GM06990 (cell line): ENCODE data around the gene USF2.

Experiments
- DNase-seq: peaks from one replicate; pipeline ENCODE4 v3.0.0-alpha.2; 2011; ENCODE audit not compliant: insufficient read length; ENCODE audit errors: extremely low read depth
- H3K27me3 ChIP-seq: replicated peaks from 2 replicates; pipeline ENCODE4 v1.6.0; 2011; ENCODE audit warnings: low read length; ENCODE audit not compliant: control insufficient read depth, insufficient read depth
- H3K36me3 ChIP-seq: 2 replicates; pipeline ENCODE4 v1.5.1; 2011; ENCODE audit warnings: low read length; ENCODE audit not compliant: control insufficient read depth, insufficient read depth
- H3K4me3 ChIP-seq: replicated peaks from 2 replicates; pipeline ENCODE4 v1.5.1; 2011; ENCODE audit warnings: low read depth, mild to moderate bottlenecking, control low read depth, low read length
- CTCF ChIP-seq: IDR thresholded peaks from 2 replicates; pipeline ENCODE4 v1.5.1; 2011; ENCODE audit warnings: low read length, control low read depth, mild to moderate bottlenecking, inconsistent platforms; ENCODE audit not compliant: insufficient read depth, poor library complexity, severe bottlenecking

The USF2 gene

GRCh38 chr19:35254341-35255297 lies 14.1 kb upstream of the USF2 start:
- DNase-seq = no peak
- Histone ChIP-seq H3K36me3 (peaks cover 4% of the 10 kb centered on the region; the same call in 1 of the 2 replicates), H3K27me3 (no peaks in the 10 kb centered on the region), H3K4me3 (no peak overlapping the region)
- no peak for TF ChIP-seq CTCF

GRCh38 chr19:35256566-35256965 lies 12.2 kb upstream of the USF2 start:
- H3K4me3 ChIP-seq = no peak overlapping the region
- no peak for TF ChIP-seq CTCF
- no peak for DNase-seq
- peaks cover 4% of the 10 kb centered on the region; the same call in 1 of the 2 replicates for H3K36me3 ChIP-seq
- H3K27me3 ChIP-seq = no peaks in the 10 kb centered on the region

DNA sequence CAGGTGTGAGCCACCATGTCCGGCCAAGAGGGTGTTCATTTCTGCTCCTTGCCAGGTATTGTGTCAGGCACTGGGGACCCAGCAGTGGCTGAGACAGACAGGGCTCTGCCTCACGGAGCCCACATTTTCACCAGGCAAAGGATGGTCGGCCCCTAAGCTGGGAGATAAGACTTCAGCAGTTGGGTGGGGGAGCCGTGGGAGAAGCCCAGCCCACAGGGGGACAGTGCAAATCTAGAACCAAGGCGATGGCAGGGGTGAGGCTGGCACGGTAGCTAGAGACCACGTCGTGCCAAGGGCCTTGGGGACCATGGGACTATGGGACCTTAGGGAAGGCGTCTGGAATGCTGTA lies 11.7 kb upstream of the USF2 start:
- Histone ChIP-seq H3K36me3 (peaks cover 4% of the 10 kb centered on the region; the same call in 1 of the 2 replicates), H3K4me3 (no peak overlapping the region), H3K27me3 (no peaks in the 10 kb centered on the region)
- no peak for DNase-seq
- TF ChIP-seq CTCF = no peak

- peaks cover 3% of the 10 kb centered on the region for H3K36me3 ChIP-seq
- DNase-seq = no peak
- TF ChIP-seq CTCF = no peak
Measured at GRCh38 chr19:35260694-35261304, 8.0 kb upstream of the USF2 start.

GRCh38 chr19:35261356-35262100 lies 7.2 kb upstream of the USF2 start:
- Histone ChIP-seq H3K36me3 (peaks cover 5% of the 10 kb centered on the region), H3K4me3 (no peak overlapping the region), H3K27me3 (no peaks in the 10 kb centered on the region)
- DNase-seq = no peak
- TF ChIP-seq CTCF = no peak

More at GRCh38 chr19:35260694-35261304, 8.0 kb upstream of the USF2 start:
- no peaks in the 10 kb centered on the region for H3K27me3 ChIP-seq
- H3K4me3 ChIP-seq = no peak overlapping the region
